Lung microvascular endothelial cell (primary cell): ENCODE results near the gene FAM76B. TPM values are rescaled to one million over a fixed set of nuclear protein-coding genes. Genes with fewer than 3 reads are reported as not detected.

Source experiments
- DNase-seq, 2 donors: peaks; one replicate each; pipeline versions ENCODE4 v3.0.0 to v3.0.0-alpha.2; 2010; ENCODE audit warnings: low read depth in 2 of 2
- total RNA-seq: library from RNA; depleted of rRNA; stranded (reverse); fragments of >200 nt; gene quantifications from 2 replicates; pipeline ENCODE4 v1.2.1, GENCODE V29; 2014

FAM76B gene
- total RNA-seq, 1 donor from 2014 or later: 17.7 TPM

DNA sequence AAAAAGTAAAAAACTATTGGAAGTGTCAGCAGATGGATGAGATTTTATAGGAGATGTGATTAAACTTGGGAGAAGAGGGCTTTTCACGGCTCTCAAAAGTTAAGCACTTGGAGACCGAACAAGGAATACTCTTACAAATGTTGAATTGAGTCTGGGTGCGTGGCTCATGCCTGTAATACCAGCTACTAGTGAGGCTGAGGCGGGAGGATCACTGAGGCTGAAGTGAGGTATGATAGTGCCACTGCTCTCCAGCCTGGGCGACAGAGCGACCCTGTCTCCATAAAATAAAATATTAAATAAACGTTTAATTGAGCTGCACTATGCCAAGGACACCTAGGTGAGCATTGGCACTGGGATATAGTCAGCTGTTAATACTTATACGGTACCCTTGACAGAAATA lies 2.6 kb upstream of the FAM76B start:
- no peak for DNase-seq

DNA sequence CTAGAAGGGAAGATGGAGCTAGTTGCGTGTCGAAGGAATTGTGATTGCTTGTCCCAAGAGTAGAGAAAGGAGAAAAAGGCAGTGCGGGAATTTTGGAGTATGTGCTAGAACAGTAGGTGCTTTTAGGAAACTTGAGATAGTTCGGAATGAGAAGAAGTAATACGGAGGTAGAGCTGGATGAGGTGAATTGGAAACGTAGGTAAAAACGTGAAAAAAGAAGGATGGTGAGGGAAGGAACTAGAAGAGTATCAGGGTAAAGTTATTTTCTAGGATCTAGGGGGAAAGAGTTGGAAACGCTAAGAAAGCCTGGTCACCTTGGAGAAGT lies 2.1 kb upstream of the FAM76B start:
- no peak for DNase-seq

DNA sequence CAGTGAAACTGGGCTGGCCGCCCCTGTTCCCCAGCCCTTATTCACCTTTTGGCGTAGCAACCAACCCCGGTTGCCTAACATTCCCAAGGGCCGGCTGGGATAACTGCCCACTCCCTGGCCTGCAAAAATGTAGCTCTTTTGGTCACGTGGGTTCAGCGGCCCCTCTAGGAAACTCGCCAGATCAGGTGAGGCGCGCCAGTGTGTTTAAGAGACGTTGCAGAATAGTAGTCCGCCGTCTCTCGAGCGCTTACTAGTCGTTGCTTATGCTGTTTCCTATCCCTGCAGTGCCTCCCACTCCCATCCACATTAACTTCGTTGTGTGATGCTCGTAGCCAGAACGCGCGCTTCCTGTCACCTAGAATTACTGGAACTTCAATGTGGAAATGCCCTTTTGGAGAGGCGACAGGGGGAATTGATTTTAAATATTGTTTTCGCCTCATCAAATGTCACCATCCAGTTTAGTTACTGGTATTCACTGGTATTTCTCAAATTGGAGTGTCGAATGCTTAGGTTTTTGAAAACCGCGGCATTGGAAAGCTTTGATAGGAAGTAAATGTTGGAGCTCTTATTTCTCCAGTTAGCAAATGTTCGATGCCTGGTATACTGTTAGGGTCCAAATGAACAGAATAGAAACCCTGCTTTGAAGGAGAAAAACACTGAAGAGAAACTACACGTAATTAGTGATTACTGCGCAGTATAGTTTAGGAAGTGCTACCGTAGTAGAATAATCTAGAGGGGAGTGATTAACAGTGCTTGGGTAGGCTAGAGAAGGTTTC lies 1.5 kb upstream of the FAM76B start:
- peak; percentile 63 to 76 for DNase-seq

DNA sequence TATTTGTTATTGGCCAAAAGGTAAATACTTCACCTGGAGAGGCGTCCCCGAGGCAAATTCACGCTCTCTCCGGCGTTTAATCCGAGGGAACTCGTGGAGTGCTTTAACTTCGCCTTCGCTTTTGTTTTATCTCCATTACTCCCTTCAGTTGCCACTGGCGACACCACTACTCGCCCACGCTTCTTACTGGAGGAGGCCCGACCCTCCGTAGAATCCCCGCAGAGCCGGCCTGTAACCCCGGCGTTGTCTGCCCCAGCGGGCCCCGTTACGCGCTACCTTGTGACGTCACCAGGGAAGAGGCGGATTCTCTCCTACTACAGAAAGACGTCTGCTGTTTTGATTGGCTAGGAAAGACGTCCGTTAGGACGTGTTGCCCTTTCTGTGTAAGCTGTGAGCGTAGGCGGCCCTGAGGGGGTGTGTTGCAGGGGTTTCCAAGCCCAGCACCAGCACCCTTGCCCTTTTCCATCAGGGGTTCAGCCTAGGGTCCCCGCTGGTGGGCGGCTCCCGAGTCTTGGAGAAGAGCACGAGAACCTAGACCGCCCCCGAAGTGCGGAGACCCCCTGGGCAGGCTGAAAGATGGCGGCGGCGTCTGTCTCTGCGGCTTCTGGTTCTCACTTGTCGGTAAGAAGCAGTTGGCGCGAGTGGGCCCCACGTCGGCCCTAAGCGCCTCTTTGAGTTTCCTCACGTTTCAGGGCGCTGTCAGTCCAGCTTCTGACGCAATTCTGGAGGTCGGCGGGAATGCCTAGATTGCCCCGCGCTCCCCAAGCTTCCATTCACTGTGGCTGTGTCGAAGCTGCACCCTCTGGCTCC lies 746 bp upstream of the FAM76B start, which contains the start of gene CEP57:
Gene CEP57 (plus strand): TSS at position 376 of the 810 bp plus-strand sequence. CDS start 201 bp downstream, at position 577.
- peak; percentile 98 to 99 for DNase-seq

DNA sequence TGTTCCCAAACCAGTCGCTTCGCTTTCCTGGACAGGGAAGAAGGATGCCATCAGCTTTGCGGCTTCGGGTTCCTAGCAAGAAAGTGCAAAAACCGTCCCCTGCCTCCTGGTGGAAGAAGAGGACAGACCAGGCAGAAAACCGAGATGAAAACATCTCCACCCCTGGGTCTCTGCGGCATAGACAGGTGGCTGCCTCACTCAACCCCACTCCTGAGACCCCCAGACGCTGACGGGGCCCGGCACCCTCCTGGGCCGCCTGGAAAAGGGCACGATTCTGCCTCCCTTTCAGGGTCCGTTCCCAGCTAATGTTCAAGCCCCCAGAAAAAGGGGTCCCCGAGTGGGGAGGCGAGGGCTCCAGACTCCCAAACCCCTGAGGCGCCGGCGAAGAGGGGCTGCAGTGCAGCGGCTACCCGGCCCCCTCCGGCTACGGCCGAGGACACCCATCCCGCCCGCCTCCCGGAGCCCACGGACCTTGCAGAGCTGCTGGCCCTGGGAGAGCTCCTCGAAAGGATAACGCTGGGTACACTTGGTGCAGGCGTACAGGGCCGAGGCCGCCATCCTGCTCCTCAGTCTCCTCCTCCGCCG lies 569 bp downstream of the FAM76B start:
- DNase-seq: peak; percentile 47 to 56

DNA sequence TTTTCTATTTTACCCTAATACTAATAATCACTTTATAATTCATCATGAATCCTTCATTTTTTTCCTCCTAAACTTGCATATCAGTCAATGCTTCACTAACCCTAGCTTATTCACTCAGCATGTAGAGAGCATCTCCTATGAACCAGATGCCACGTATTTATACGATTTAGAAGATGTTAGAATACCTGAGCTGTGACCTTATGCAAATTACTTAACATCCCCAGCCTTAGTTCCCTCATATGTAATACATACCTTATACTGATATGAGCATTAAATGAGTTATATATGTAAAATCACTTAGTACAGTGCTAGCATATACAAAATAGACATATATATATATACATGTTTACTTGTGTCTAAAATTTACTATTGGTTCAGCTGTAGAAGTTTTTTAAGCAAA lies 9.0 kb downstream of the FAM76B start:
- DNase-seq: no peak

DNA sequence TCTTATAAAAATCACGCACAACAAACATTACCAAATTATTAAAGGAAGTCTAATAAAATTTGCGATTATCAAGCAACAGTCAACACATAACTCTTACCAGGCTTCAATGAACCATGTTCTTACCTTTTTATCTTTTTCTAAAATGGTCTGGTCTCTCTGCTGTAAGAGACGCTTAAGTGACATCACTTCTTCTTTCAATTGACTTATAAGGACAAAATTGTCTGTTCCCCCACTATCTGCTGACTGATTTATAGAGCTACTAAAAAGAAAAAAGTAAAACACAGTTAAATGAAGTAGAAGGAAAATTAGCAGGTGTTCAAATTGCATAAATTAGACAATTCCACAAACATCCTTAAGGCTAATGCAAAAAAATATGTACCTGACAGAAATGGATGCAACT lies 10.9 kb downstream of the FAM76B start:
- DNase-seq: no peak

DNA sequence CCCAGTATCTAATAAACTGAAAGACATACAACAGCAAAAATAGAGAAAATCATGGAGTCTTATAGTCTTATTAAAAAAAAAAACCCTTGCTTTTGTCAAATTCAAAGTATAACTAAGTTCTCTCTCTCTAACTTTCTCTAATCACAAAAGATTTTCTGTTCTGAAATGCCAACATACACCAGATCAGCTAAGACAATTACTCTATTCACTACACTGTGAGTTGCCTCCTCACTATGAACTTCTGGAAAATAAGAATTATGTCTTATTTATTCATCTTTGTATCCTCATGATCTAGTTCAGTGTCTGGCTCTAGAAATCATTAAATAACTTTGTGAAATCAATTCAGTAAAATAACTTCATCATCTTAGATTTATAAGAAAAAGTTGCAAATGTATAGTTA lies 12.7 kb downstream of the FAM76B start:
- DNase-seq: no peak

DNA sequence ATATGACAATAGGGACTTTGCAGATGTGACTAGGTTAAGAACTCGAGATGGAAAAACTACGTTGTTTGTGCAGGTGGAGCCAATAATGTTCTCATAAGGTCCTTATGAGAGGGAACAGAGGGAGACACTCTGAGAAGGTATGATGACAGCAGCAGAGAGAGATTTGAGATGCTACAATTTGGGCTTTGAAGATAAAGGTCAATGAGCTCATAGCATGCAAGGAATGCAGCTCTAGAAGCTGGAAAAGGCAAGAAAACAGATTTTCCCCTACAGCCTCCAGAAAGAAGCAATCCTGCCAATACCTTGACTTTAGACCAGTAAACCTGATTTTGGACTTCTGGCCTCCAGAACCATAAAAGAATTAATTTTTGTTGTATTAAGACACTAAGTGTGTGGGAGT lies 21.1 kb downstream of the FAM76B start:
- no peak for DNase-seq

DNA sequence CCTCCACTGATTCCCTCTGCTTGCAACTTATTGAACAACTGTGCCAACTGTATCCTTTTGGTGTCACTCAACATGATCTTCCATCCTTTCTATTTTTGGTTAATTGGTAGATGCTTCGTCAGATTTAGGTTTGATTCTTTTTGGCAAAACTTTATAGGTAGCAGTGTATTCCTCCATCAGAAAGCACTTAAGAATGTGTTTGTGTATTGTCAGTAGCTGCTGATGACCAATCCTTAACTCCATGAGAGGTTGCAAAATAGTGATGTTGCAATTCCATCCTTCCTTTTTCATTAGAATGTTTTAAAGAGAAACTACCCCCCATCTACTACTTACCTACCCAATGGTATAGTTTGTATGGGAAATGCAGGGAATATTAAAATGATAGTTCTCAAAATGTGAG lies 22.1 kb downstream of the FAM76B start:
- DNase-seq: no peak

DNA sequence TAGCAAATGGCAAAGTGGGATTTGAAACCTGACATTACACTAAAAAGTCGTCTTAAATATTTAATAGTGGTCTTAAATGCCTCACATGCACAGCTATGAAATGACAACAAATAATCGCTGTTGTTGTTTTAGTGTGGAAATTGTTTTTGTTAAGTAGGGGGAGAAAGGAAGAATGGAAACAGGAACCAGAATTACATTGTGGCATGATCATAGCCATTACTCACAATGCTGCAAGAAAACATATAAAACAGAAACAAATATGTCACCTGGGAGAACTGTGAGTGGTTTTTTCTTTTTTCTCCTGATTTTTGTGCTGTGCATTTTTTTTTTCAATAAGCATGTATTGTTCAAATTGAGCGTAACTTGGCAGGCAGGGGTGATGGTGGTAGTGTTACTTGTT lies 22.9 kb downstream of the FAM76B start:
- no peak for DNase-seq

DNA sequence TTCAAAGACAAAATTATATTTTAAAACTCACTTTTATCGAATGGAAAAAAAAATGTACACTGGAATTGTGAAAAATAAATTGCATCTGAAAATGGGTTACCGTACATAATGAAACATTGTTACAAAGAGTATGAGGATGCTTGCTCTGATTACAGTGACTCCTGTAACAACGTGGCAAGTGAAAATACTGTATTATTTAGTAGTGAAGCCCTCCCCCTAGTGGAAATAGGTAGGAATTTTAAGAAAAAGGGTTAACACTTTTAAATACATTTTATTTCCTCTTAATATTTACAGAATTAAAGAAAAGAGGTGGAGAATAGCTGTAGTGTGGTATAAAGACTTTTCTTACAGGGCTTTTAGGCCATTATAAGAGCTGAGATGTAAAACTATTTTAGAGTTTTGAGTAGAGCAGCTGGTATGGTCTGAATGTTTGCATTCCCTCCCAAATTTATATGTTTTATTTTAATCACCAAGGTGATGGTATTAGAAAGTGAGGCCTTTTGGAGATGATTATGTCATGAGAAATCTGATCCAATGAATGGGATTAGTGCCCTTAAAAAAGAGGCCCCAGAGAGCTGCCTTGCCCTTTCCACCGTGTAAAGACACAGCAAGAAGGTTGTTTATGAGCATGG lies 25.2 kb downstream of the FAM76B start:
- DNase-seq: peak; percentile 56 to 76

DNA sequence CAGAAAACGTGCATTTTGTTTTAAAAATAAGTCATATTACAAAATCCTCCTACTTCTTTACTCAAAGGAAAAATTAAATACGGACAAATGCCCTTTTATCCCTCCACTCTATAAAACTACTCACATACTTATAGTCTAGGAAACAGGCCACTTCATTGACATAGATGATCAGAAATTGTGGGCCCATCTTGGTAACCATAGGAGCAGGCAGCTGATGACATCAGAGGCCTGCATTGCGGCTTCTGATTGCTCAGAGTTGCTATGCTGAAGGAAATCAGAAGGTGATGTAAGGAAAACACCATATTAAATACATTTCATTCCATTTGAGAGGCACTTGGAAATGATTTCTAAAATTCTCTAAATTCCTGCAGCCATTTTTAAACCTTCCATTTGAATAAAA lies 27.0 kb downstream of the FAM76B start:
- no peak for DNase-seq

DNA sequence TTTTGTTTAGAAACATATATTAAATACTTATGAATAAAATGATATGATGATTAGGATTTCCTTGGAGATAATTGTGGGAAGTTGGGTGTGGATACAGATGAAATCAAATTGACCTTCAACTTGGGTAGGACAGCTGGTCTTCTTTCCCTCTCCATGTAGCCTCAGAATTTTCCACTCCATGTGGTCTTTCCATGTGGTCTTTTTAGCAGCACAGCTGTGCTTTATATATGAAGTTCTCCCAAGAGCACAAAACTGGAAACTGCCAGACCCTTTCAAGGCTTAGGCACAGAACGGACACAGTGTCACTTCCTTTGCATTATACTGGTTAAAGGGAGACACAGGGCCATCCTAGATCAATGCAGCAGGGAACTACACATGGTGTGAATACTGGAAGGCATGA lies 28.6 kb downstream of the FAM76B start:
- DNase-seq: no peak

DNA sequence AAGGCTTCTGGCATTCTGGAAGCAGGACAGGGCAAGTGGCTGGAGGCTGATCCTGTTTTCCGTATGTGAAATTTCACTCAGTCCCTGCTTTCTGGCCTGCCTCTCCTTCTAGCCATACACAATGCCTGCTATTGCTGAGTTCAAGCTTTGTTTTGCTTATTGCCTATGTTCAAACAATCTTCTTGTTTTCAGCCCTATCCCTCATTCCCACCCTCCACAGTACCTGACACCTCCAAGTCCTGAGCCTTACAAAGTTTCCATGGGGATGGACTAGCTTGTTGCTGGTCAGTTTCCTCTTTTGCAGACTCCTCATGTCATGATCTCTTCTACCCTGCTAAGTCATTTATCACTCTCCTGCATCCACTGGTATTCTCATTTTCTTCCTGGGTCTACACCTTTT lies 38.1 kb downstream of the FAM76B start:
- DNase-seq: no peak

DNA sequence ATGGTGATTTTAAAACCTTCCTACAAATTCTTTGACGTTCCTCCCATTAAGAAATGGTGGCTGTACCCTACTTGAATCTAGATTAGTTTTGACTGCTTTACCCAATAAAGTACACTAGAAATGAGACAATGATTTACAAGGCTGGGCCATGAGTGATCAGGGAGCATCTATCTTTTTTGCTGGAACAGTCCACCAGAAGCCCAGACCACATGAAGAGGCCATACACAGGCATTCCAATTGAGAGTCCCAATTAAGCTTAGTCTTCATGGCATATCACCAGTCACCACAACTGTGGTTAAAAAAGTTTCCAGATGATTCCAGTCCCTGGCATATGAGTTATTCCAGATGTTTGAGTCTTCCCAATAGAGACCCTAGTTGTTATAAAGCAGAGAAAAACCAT lies 39.5 kb downstream of the FAM76B start:
- no peak for DNase-seq

DNA sequence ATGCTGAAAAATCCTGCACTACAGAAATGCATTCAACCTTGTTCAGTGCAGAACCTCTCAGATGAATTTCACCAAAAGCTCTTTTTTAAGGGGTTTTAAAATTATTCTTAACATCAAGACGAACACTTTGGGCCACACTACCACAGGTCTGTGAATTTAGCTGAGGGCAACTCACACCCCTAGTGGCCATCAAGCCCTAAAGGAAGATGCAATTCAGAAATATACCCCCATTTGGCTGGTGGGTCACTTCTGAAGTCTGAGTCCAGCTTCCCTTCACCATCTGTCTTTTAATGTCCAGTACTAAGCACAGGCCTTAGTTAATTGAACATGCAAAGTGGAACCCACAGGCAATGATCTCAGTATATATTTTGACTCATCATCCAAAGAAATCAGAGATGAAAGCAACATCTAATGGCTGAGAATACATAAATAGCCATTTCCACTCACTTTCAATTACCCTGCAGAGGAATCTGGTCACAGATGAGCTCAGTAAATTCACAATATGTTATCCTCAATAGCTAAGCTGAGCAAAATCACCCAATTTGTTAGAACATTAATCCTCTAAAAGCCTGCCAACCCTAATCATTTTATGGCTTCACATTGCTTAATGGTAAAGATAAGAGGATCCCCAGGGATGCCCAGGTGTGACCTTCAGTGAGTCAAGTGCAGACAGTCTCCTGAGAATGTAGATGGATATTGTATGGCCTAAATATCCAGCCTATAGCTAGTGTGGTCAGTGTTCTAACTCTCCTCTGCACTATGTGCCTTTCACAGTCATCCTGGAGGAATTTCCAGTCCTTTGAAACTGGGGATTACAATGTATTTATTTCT lies 50.3 kb downstream of the FAM76B start:
- no peak for DNase-seq

DNA sequence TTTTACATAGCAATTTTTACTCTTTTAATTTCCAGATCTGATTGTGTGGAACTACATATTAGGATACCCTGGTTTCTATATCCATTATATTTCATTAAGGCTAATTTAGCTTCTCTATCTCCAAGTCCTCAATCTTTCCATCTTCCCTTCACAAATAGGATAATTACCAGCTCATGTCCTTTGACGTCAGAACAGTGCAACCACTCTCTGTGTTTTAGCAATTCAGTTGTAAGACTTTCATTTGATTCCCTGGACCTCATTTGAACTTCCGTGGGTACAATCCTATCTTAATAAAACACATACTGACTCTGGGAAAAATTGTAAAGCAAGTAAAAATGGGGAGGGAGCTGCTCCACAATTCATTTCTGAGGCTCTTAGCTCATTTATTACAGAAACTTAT lies 52.8 kb downstream of the FAM76B start:
- DNase-seq: no peak

DNA sequence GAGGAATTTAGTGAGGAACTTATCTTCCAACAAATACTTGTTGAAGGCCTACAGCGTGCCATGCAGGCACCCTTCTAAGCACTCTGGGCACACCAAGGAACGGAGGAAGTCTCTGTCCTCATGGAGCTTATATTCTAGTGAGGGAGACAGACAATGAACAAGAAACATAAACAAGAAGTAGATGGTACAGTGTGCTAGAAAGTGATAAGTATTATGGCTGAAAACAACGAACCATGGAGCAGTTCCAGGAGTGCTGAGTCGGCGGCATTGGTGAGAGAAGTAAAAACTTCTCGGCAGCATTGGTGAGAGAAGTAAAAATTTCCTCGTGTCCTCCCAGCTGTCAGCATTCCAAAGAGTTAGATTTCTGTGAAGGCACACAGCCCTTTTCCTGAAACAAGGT lies 53.2 kb downstream of the FAM76B start:
- DNase-seq: no peak

DNA sequence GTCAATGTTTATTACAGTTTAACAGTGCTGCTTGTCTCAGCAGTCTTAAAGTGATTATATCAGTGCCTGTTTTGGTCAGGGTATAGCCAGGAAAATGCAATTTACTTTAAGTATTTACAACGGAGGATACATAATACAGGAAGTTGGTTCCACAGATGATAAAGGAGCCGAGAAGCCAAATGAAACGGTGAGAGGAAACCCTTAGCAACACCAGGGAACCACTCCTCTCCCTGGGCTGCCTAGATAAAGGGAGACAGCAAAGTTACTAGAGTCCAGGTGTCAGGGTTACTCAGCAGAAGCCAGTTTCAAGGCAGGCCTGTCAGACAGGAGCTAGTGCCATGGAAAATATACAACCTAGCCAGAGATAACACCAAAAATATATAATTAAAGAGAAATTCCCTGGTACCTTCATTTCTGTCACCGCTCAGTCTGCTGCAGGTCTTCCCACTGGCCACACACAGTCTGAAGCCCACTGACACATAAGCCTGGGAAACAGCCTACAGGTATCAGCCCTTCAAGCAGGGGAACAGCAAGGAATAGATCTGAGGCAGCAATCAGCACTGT lies 55.5 kb downstream of the FAM76B start:
- DNase-seq: peak in 1 of 2 donors; percentile 4
